OCI-LY1 (cell line): ENCODE data around the gene OR6S1.
"Not testable (repeated sequence)": the region's sequence is repeated elsewhere in the genome, so short reads cannot be mapped to it uniquely, and the experiment has no call there.

Experiments used
- H2AFZ ChIP-seq: fragments of 200-600 bp; sonication (generic), shearing (Covaris generic); 2 replicates; pipeline ENCODE4 v1.6.0; 2014; ENCODE audit warnings: antibody characterized with exemption, mild to moderate bottlenecking, low read length
- H3F3A ChIP-seq: fragments of 200-600 bp; sonication (generic), shearing (Covaris generic); 2 replicates; pipeline ENCODE4 v1.6.0; 2014; ENCODE audit warnings: mild to moderate bottlenecking, antibody characterized with exemption, low read length, moderate library complexity; ENCODE audit not compliant: insufficient read depth
- H3K27ac ChIP-seq: fragments of 200-600 bp; sonication (generic); 2 replicates; pipeline ENCODE4 v1.5.1; 2014; ENCODE audit warnings: low read length, mixed run types, mild to moderate bottlenecking, low read depth; ENCODE audit not compliant: poor library complexity, severe bottlenecking
- H3K27me3 ChIP-seq: fragments of 200-600 bp; sonication (generic); 2 replicates; pipeline ENCODE4 v1.6.0; 2014; ENCODE audit warnings: antibody characterized with exemption, mild to moderate bottlenecking, low read length, moderate library complexity; ENCODE audit not compliant: insufficient read depth
- H3K36me3 ChIP-seq: fragments of 200-600 bp; sonication (generic); 2 replicates; pipeline ENCODE4 v1.6.1; 2014; ENCODE audit warnings: mild to moderate bottlenecking, antibody characterized with exemption, low read length, moderate library complexity, mixed read lengths; ENCODE audit not compliant: insufficient read depth
- H3K4me1 ChIP-seq: fragments of 200-600 bp; sonication (generic); 2 replicates; pipeline ENCODE4 v1.5.1; 2014; ENCODE audit warnings: mild to moderate bottlenecking, low read length, moderate library complexity; ENCODE audit not compliant: insufficient read depth, severe bottlenecking
- H3K4me2 ChIP-seq: fragments of 200-600 bp; sonication (generic), shearing (Covaris generic); 2 replicates; pipeline ENCODE4 v1.6.1; 2014; ENCODE audit warnings: low read length
- H3K4me3 ChIP-seq: fragments of 200-600 bp; sonication (generic); 2 replicates; pipeline ENCODE4 v1.5.1; 2014; ENCODE audit warnings: low read length, low read depth, mild to moderate bottlenecking, mixed read lengths; ENCODE audit not compliant: poor library complexity, severe bottlenecking
- H3K79me2 ChIP-seq: fragments of 200-600 bp; shearing (Covaris generic); 2 replicates; pipeline ENCODE4 v1.6.1; 2016; ENCODE audit warnings: mixed run types, low read length, mixed read lengths; ENCODE audit not compliant: insufficient read depth
- H3K9ac ChIP-seq: fragments of 200-600 bp; sonication (generic), shearing (Covaris generic); 2 replicates; pipeline ENCODE4 v1.6.1; 2014; ENCODE audit warnings: mild to moderate bottlenecking, low read length, mixed read lengths
- H3K9me2 ChIP-seq: fragments of 200-600 bp; sonication (generic), shearing (Covaris generic); 2 replicates; pipeline ENCODE4 v1.6.1; 2014; ENCODE audit warnings: low read depth, mild to moderate bottlenecking, low read length, mixed read lengths
- H3K9me3 ChIP-seq: fragments of 200-600 bp; shearing (Covaris generic); 2 replicates; pipeline ENCODE4 v1.6.1; 2014; ENCODE audit warnings: low read length, mixed read lengths
- H4K20me1 ChIP-seq: fragments of 200-600 bp; sonication (generic), shearing (Covaris generic); 2 replicates; pipeline ENCODE4 v1.6.0; 2016; ENCODE audit warnings: mild to moderate bottlenecking, low read length; ENCODE audit not compliant: insufficient read depth
- EZH2 ChIP-seq: fragments of 200-600 bp; sonication (generic), shearing (Covaris generic); IDR thresholded peaks from 2 replicates; pipeline ENCODE4 v1.8.0; 2017; ENCODE audit warnings: borderline replicate concordance, mixed run types, mild to moderate bottlenecking, antibody characterized with exemption, low read length, moderate library complexity, mixed read lengths
- TF ChIP-seq, protein P1 (sequence below): fragments of 200-600 bp; sonication (generic), shearing (Covaris generic); IDR thresholded peaks from 2 replicates; pipeline ENCODE4 v1.5.1; 2017; ENCODE audit warnings: mild to moderate bottlenecking, antibody characterized with exemption, low read length, moderate library complexity, mixed read lengths

Gene OR6S1

DNA sequence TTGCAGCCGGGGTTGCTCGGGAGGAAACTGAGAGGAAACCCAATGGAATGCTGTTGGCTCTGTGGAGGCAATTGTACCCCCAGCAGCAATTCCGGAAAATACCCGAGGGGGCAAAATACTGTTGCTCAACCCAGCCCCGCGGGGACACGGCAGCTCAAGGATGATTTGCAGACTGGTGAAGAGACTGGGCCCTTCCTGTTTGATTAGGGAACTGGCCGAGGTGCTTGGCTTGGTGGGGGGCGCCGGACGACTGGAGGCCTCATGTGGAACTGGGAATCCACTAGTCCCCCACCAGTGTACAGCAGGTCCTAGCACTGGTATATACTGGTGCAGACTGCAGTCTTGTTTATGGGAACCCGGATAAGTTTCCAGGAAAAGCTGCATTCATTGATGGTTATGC lies 40.0 kb downstream of the OR6S1 start:
- Histone ChIP-seq H3K27ac (no peak overlapping the region), H3F3A (no peaks in the 10 kb centered on the region), H3K4me1 (no peaks in the 10 kb centered on the region), H4K20me1 (no peaks in the 10 kb centered on the region), H2AFZ (no peak overlapping the region), H3K36me3 (no peaks in the 10 kb centered on the region), H3K4me2 (no peak overlapping the region), H3K79me2 (no peaks in the 10 kb centered on the region), H3K4me3 (no peak overlapping the region), H3K9me2 (no peaks in the 10 kb centered on the region), H3K9me3 (no peaks in the 10 kb centered on the region), H3K27me3 (no peaks in the 10 kb centered on the region), H3K9ac (no peak overlapping the region)
- TF ChIP-seq, protein P1, sequence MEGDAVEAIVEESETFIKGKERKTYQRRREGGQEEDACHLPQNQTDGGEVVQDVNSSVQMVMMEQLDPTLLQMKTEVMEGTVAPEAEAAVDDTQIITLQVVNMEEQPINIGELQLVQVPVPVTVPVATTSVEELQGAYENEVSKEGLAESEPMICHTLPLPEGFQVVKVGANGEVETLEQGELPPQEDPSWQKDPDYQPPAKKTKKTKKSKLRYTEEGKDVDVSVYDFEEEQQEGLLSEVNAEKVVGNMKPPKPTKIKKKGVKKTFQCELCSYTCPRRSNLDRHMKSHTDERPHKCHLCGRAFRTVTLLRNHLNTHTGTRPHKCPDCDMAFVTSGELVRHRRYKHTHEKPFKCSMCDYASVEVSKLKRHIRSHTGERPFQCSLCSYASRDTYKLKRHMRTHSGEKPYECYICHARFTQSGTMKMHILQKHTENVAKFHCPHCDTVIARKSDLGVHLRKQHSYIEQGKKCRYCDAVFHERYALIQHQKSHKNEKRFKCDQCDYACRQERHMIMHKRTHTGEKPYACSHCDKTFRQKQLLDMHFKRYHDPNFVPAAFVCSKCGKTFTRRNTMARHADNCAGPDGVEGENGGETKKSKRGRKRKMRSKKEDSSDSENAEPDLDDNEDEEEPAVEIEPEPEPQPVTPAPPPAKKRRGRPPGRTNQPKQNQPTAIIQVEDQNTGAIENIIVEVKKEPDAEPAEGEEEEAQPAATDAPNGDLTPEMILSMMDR: no peak
- TF ChIP-seq EZH2: no peak

- Histone ChIP-seq H3K27me3 (no peaks in the 10 kb centered on the region), H3K4me3 (no peak overlapping the region)
These were observed 44.4 kb downstream of the OR6S1 start for GRCh38 chr14:20597108-20597507.

GRCh38 chr14:20595726-20596125 lies 45.8 kb downstream of the OR6S1 start:
- H4K20me1 ChIP-seq, H3K4me3 ChIP-seq, H3K27ac ChIP-seq, H2AFZ ChIP-seq, H3K9ac ChIP-seq, H3F3A ChIP-seq, H3K79me2 ChIP-seq, H3K4me2 ChIP-seq, H3K4me1 ChIP-seq, H3K9me2 ChIP-seq, H3K27me3 ChIP-seq, H3K9me3 ChIP-seq, H3K36me3 ChIP-seq: not testable (repeated sequence)

More at GRCh38 chr14:20597108-20597507, 44.4 kb downstream of the OR6S1 start:
- H3K9ac ChIP-seq: no peak overlapping the region
- no peak overlapping the region for H2AFZ ChIP-seq
- no peaks in the 10 kb centered on the region for H3K36me3 ChIP-seq
- no peaks in the 10 kb centered on the region for H3K9me2 ChIP-seq
- H3F3A ChIP-seq: no peaks in the 10 kb centered on the region
- H4K20me1 ChIP-seq: no peaks in the 10 kb centered on the region
- TF ChIP-seq, protein P1: no peak
- no peak for TF ChIP-seq EZH2
- H3K27ac ChIP-seq: no peak overlapping the region
- no peaks in the 10 kb centered on the region for H3K4me1 ChIP-seq
- H3K79me2 ChIP-seq: no peaks in the 10 kb centered on the region
- no peak overlapping the region for H3K4me2 ChIP-seq
- H3K9me3 ChIP-seq: no peaks in the 10 kb centered on the region

DNA sequence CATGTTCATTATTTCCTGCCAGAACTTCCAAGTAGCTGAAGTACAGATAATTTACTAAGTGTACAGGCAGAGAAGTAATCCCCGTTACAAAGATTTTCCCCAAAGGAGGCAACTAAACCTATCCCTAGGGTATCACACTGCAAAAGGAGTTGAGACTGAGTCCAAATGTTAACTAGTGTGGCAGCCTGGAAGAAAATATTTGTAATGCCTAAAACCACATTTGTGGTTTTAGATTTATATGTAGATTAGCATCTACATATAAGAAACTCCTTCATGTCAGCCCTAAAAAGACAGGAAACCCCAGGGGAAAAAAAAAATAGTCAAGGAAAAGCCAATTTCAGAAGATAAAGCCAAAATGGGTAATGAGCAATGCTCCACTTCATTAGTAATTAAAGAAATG lies 48.9 kb downstream of the OR6S1 start:
- Histone ChIP-seq H3K4me2 (no peak overlapping the region), H3K36me3 (no peaks in the 10 kb centered on the region), H3K27me3 (0 out of 2 replicates have a peak, but pooled peaks cover 2% of the 10 kb centered on the region), H3K4me1 (no peaks in the 10 kb centered on the region), H3F3A (no peaks in the 10 kb centered on the region), H3K9me3 (no peaks in the 10 kb centered on the region), H3K27ac (no peak overlapping the region), H3K79me2 (no peaks in the 10 kb centered on the region), H3K4me3 (no peak overlapping the region), H4K20me1 (no peaks in the 10 kb centered on the region), H3K9ac (no peak overlapping the region), H2AFZ (no peak overlapping the region), H3K9me2 (no peaks in the 10 kb centered on the region)
- TF ChIP-seq EZH2: no peak
- TF ChIP-seq, protein P1: no peak
